Smooth muscle cell (in vitro differentiated cells): Measurements from ENCODE around the gene CCDC88C. TPM values are rescaled to one million over a fixed set of nuclear protein-coding genes. Genes with fewer than 3 reads are reported as not detected.

Experiments used
- DNase-seq: peaks from one replicate; lab custom pipeline; 2025; ENCODE audit not compliant: unreplicated experiment; lab: John Stamatoyannopoulos, UW
- H2AFZ ChIP-seq: fragments of 200-600 bp; sonication (generic); 2 replicates; pipeline ENCODE4 v1.6.0; 2016; ENCODE audit warnings: antibody characterized with exemption, low read depth, mild to moderate bottlenecking
- H3F3A ChIP-seq: fragments of 200-600 bp; sonication (generic); 2 replicates; pipeline ENCODE4 v1.6.0; 2017; ENCODE audit warnings: antibody characterized with exemption, low read depth
- H3K27ac ChIP-seq: fragments of 200-600 bp; sonication (generic); 2 replicates; pipeline ENCODE4 v1.5.1; 2016; ENCODE audit warnings: low read depth, mild to moderate bottlenecking
- H3K27me3 ChIP-seq: fragments of 200-600 bp; sonication (generic); 2 replicates; pipeline ENCODE4 v1.6.1; 2016; ENCODE audit warnings: low read depth, mild to moderate bottlenecking
- H3K36me3 ChIP-seq: fragments of 200-600 bp; sonication (generic); 2 replicates; pipeline ENCODE4 v1.5.1; 2016; ENCODE audit warnings: low read depth
- H3K4me1 ChIP-seq: fragments of 200-600 bp; sonication (generic); 2 replicates; pipeline ENCODE4 v1.5.1; 2016; ENCODE audit warnings: low read depth
- H3K4me2 ChIP-seq: fragments of 200-600 bp; sonication (generic); 2 replicates; pipeline ENCODE4 v1.6.0; 2016; ENCODE audit warnings: mild to moderate bottlenecking
- H3K4me3 ChIP-seq: fragments of 200-600 bp; sonication (generic); 2 replicates; pipeline ENCODE4 v1.5.1; 2016; ENCODE audit warnings: mild to moderate bottlenecking
- H3K79me2 ChIP-seq: fragments of 200-600 bp; sonication (generic); 2 replicates; pipeline ENCODE4 v1.6.0; 2016; ENCODE audit warnings: low read depth, mild to moderate bottlenecking
- H3K9ac ChIP-seq: fragments of 200-600 bp; sonication (generic); 2 replicates; pipeline ENCODE4 v1.6.0; 2016; ENCODE audit warnings: low read depth
- H3K9me3 ChIP-seq: fragments of 200-600 bp; sonication (generic); replicated peaks from 2 replicates; pipeline ENCODE4 v1.5.1; 2016; ENCODE audit warnings: low read depth
- H4K20me1 ChIP-seq: fragments of 200-600 bp; sonication (generic); 2 replicates; pipeline ENCODE4 v1.6.0; 2016; ENCODE audit warnings: low read depth
- CTCF ChIP-seq: fragments of 200-600 bp; sonication (generic); IDR thresholded peaks from 2 replicates; pipeline ENCODE4 v1.5.1; 2017; ENCODE audit warnings: borderline replicate concordance, mild to moderate bottlenecking, antibody characterized with exemption; ENCODE audit not compliant: insufficient read depth, poor library complexity, severe bottlenecking
- WGBS: methylation state at CpG from one replicate; pipeline ENCODE4 v1.1.7; 2016; ENCODE audit warnings: low lambda C conversion rate; 5-methylcytosine and 5-hydroxymethylcytosine counted together
- polyA plus RNA-seq: library from polyadenylated mRNA; unstranded; fragments of >200 nt; fragmentation: Nextera tagmentation; extraction: Ambion mirVana; gene quantifications from 2 replicates; pipeline ENCODE4 v1.2.1, GENCODE V29; 2016
- total RNA-seq: library from RNA; depleted of rRNA; stranded (reverse); fragments of >200 nt; gene quantifications from 2 replicates; pipeline ENCODE4 v1.2.3, GENCODE V29; 2014

Gene CCDC88C
- total and polyA plus RNA-seq, 2 experiments from 2014 or later = 1.1 TPM; not detected in 1

GRCh38 chr14:91223028-91223783 is 194.4 kb downstream of the CCDC88C start:
- H3K9me3 ChIP-seq = no peaks in the 10 kb centered on the region
- H2AFZ ChIP-seq = no peak overlapping the region
- WGBS = 92% methylated on average over 1 of the region's 1 CpG
- H3K27ac ChIP-seq = no peak overlapping the region
- no peaks in the 10 kb centered on the region for H3K4me1 ChIP-seq
- H3K4me2 ChIP-seq = no peak overlapping the region
- H4K20me1 ChIP-seq = no peaks in the 10 kb centered on the region
- no peak overlapping the region for H3K4me3 ChIP-seq
- no peaks in the 10 kb centered on the region for H3K27me3 ChIP-seq
- H3K36me3 ChIP-seq = no peaks in the 10 kb centered on the region
- TF ChIP-seq CTCF = no peak
- no peaks in the 10 kb centered on the region for H3F3A ChIP-seq
- no peaks in the 10 kb centered on the region for H3K79me2 ChIP-seq
- DNase-seq = no peak
- H3K9ac ChIP-seq = no peak overlapping the region

Other genes with a start within 250 kb of the CCDC88C start
- gene GPR68, start 173.1 kb downstream of the CCDC88C start, total RNA-seq = 2.6 and 4.4 TPM in 2 replicates
- 2.9 and 3.2 TPM in 2 replicates for gene GPR68, start 173.1 kb downstream of the CCDC88C start, polyA plus RNA-seq
- 62.7 and 76.4 TPM in 2 replicates for gene PPP4R3A, start 92.5 kb upstream of the CCDC88C start, total RNA-seq
- 35.3 and 49.2 TPM in 2 replicates for gene PPP4R3A, start 92.5 kb upstream of the CCDC88C start, polyA plus RNA-seq